GM18507 (cell line): ENCODE results near the gene GLI2.

ENCODE experiments used
- DNase-seq: peaks from one replicate; pipeline ENCODE4 v3.0.0; 2011; ENCODE audit warnings: low read depth; ENCODE audit not compliant: insufficient read length; ENCODE audit errors: extremely low spot score
- FAIRE-seq: peaks from 2 replicates; lab custom pipeline; 2011; peaks lifted over from hg19 to GRCh38; lab: Jason Lieb, UNC

Gene GLI2

GRCh38 chr2:120778244-120778643 lies 42.6 kb downstream of the GLI2 start:
- FAIRE-seq = no peak

GRCh38 chr2:120779781-120780283 lies 44.2 kb downstream of the GLI2 start:
- no peak for FAIRE-seq

More at GRCh38 chr2:120778244-120778643, 42.6 kb downstream of the GLI2 start:
- DNase-seq = no peak

GRCh38 chr2:120780402-120780801 lies 44.7 kb downstream of the GLI2 start:
- no peak for DNase-seq
- FAIRE-seq = no peak

More at GRCh38 chr2:120779781-120780283, 44.2 kb downstream of the GLI2 start:
- DNase-seq = no peak

GRCh38 chr2:120783371-120783791 lies 47.7 kb downstream of the GLI2 start:
- no peak for DNase-seq
- FAIRE-seq = no peak

- DNase-seq (no peak), FAIRE-seq (no peak)
Measured at GRCh38 chr2:120783969-120784372, 48.3 kb downstream of the GLI2 start.
